Measurements from ENCODE around the gene SLC2A6.

- TF ChIP-seq CTCF (IDR thresholded peaks at IDR 0.05) (no peak), POLR2AphosphoS5 (IDR thresholded peaks at IDR 0.05) (no peak), POLR2A (IDR thresholded peaks at IDR 0.05) (no peak)
These were observed 30.5 kb upstream of the SLC2A6 start for GRCh38 chr9:133509179-133510083.
